Activated CD8-positive, alpha-beta memory T cell treated with anti-CD3 and anti-CD28 coated beads for 36 hours (primary cell): ENCODE measurements around the gene MMAA. TPM values are rescaled to one million over a fixed set of nuclear protein-coding genes. Genes with fewer than 3 reads are reported as not detected.
"Not testable (repeated sequence)": the region's sequence is repeated elsewhere in the genome, so short reads cannot be mapped to it uniquely, and the experiment has no call there.

Experiments
- CTCF ChIA-PET: fragments of 350-600 bp; sonication (Branson Sonifier 250); formaldehyde crosslinking; loops from one replicate; lab custom pipeline; 2021; ENCODE audit warnings: antibody characterized with exemption; lab: Charles Lee
- POLR2A ChIA-PET: fragments of 350-600 bp; sonication (Branson Sonifier 250); formaldehyde crosslinking; loops from one replicate; lab custom pipeline; 2021; ENCODE audit warnings: antibody characterized with exemption; lab: Charles Lee
- total RNA-seq, 2 experiments: library from RNA; stranded (reverse); gene quantifications; one replicate each; pipeline ENCODE4 v1.2.3, GENCODE V29; 2021

Gene MMAA
- total RNA-seq, 2 experiments from 2014 or later, result 13.6 to 13.9 TPM

- CTCF ChIA-PET, result no interaction called here
- POLR2A ChIA-PET, result no interaction called here
Measured at GRCh38 chr4:145625677-145626622, 6.8 kb downstream of the MMAA start.

GRCh38 chr4:145626623-145626982, 7.4 kb downstream of the MMAA start:
- CTCF ChIA-PET, result no interaction called here

GRCh38 chr4:145635117-145635516, 15.9 kb downstream of the MMAA start:
- ChIA-PET CTCF (no interaction called here), POLR2A (no interaction called here)

More at GRCh38 chr4:145626623-145626982, 7.4 kb downstream of the MMAA start:
- POLR2A ChIA-PET, result no interaction called here

GRCh38 chr4:145635630-145636029, 16.4 kb downstream of the MMAA start:
- ChIA-PET POLR2A (no interaction called here), CTCF (no interaction called here)

DNA sequence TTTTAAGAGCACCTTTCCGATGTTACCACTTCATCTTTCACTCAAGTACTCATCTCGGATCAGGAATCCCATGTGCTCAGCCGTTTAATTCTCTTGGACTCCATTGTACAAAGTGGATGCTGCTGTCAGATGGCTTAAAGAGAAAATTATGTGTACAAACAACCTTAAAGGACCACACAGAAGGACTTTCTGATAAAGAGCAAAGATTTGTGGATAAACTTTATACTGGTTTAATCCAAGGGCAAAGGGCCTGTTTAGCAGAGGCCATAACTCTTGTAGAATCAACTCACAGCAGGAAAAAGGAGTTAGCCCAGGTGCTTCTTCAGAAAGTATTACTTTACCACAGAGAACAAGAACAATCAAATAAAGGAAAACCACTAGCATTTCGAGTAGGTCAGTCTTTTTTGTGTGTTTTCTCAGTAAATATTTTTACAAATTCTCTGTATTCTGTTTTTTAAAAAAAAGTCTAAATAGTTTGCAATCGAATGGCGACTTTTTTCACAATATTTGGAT, 20.1 kb downstream of the MMAA start:
- POLR2A ChIA-PET, result no interaction called here
- CTCF ChIA-PET, result no interaction called here

GRCh38 chr4:145640236-145640635, 21.1 kb downstream of the MMAA start:
- CTCF ChIA-PET, POLR2A ChIA-PET: not testable (repeated sequence)

DNA sequence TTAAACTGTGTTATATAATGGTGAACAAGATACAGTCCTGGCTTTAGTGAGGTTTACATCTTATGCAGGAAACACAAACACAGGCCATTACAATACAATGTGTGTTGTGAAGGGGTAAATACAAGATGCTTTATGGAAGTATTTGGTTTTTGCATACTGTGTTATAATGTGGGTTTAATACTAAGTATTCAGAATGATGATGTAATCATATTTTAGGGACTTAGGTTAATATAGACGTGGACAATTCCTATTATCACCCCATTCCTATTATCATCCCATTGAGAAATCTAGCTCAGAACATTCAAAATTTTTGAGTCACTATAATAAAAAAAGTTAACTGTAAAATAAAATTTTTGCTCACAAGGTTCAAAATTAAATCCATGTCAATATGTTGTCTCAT, 24.1 kb downstream of the MMAA start:
- POLR2A ChIA-PET, result no interaction called here
- CTCF ChIA-PET, result interaction anchor here (0.7 to 1.6 kb wide), 2 partner anchors 19 to 23 kb away, joined by 3 to 4 read pairs; no protein-coding TSS in a partner anchor

- ChIA-PET POLR2A (no interaction called here), CTCF (interaction anchor here (0.6 to 1.4 kb wide), 2 partner anchors 26 to 179 kb away, joined by 3 read pairs; partner anchors contain the start of gene MMAA)
Measured at GRCh38 chr4:145644699-145645098, 25.5 kb downstream of the MMAA start.

DNA sequence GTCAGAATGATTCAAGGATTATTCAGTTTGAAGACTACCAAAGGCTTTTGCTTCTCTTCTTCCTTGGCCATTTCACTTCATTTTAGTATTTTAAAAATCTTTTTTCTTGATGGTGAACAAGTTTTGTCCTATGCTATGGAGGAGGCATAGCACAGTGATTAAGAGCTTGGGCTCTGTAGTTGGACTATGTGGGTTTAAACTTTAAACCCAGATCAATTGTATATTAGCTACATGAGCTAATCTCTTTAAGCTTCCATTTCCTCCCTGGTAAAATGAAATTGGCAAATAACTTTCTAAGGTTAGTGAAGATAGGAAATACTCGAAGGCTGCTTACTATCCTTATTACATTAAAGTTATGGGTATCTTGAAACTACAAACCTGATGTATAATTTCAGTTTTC, 37.0 kb downstream of the MMAA start:
- CTCF ChIA-PET, result no interaction called here
- POLR2A ChIA-PET, result no interaction called here

DNA sequence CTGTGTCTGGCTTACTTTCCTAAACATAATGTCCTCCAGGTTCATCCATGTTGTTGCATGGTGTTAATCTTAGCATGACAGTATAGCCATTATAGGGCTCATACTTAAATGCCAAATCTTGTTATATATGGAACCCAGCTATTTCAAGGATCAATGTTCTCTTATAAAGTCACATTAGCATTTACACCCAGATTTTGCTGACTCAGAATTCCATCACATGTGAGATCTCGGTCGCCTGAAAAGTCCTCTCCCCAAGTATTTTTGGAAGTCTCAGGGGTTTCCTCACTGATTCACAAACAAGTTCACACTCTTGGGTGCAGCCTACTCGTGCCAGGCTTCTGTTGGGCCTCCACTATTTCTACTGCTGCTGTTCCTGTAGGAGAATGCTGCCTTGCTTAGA, 40.9 kb downstream of the MMAA start:
- ChIA-PET POLR2A (no interaction called here), CTCF (no interaction called here)

DNA sequence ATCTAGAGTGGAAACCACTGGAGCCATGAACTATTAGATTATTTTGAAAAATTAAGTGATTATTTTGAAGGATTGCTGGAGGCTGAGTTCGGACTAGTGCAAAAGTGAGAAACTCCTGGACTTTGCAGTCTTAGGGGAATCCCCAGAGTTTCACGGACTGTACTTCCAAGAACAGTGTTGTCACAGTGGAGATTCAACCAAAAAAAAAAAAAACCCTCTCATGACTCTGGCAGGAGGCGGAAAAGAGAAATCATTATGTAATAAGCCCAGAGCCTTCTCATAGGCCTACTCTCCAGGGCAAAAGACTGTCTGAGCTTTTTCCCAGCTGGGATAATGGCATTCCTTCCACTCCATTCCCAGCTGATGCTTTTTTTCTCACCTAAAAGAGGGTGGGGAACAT, 44.0 kb downstream of the MMAA start:
- CTCF ChIA-PET, result no interaction called here
- POLR2A ChIA-PET, result no interaction called here

- ChIA-PET POLR2A (no interaction called here), CTCF (no interaction called here)
Measured at GRCh38 chr4:145665773-145666172, 46.6 kb downstream of the MMAA start.

DNA sequence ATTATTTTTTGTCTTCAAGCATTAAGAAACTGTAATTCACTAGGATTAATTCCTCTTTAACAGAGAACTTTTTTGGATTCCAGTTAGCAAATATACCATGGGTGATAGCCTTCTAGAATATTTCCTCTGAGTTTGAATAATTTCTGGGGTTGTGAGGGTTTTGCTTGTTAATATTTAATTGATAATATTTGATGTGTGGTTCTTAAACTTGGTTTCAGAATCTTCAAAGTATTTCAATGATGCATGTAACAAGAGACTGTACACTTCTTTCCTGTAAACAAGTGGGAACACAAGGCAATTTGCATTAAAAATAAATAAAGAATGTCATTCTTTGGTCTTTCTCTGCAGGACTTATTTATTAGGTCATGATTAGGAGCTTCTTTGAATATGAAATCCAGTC, 51.2 kb downstream of the MMAA start:
- ChIA-PET POLR2A (no interaction called here), CTCF (no interaction called here)

- CTCF ChIA-PET, result no interaction called here
- POLR2A ChIA-PET, result no interaction called here
Measured at GRCh38 chr4:145679520-145679919, 60.3 kb downstream of the MMAA start.

- CTCF ChIA-PET, result no interaction called here
- POLR2A ChIA-PET, result no interaction called here
Measured at GRCh38 chr4:145679991-145680455, 60.8 kb downstream of the MMAA start, which contains the start of gene C4orf51. Gene C4orf51 (plus strand): TSS chr4:145680146. CDS start chr4:145680204, 58 bp downstream.

- CTCF ChIA-PET, result no interaction called here
- POLR2A ChIA-PET, result no interaction called here
Measured at GRCh38 chr4:145680902-145681301, 61.7 kb downstream of the MMAA start.

- ChIA-PET CTCF (no interaction called here), POLR2A (no interaction called here)
Measured at GRCh38 chr4:145681518-145681917, 62.3 kb downstream of the MMAA start.

GRCh38 chr4:145681956-145682355, 62.8 kb downstream of the MMAA start:
- ChIA-PET POLR2A (no interaction called here), CTCF (no interaction called here)

GRCh38 chr4:145686991-145687390, 67.8 kb downstream of the MMAA start:
- POLR2A ChIA-PET, result no interaction called here
- CTCF ChIA-PET, result no interaction called here

DNA sequence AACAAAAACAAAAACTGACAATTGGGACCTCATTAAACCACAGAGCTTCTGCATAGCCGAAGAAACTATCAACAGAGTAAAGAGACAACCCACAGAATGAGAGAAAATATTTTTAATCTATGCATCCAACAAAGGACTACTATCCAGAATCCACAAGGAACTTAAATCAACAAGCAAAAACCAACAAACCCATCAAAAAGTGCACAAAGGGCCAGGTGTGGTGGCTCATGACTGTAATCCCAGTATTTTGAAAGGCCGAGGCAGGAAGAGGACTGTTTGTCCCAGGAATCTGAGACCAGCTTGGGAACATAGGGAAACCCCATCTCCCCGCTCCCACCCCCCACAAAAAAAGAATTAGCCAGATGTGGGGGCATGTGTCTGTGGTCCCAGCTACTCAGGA, 71.4 kb downstream of the MMAA start:
- CTCF ChIA-PET, result no interaction called here
- POLR2A ChIA-PET, result no interaction called here

- POLR2A ChIA-PET, CTCF ChIA-PET: not testable (repeated sequence)
Measured at GRCh38 chr4:145691416-145691815, 72.2 kb downstream of the MMAA start.
